Skin epidermis (tissue), 12 donors: Measurements from ENCODE around the gene ITPA.

Experiments
- H3K27ac ChIP-seq, 21 experiments: fragments of 200-600 bp; sonication (generic) in 11 of 21; one replicate each; pipeline ENCODE4 v1.5.0; 2020; ENCODE audit warnings: mild to moderate bottlenecking in 3 of 21, inconsistent platforms in 2 of 21, moderate library complexity in 2 of 21
- H3K4me3 ChIP-seq, 7 experiments: fragments of 200-600 bp; sonication (generic) in 2 of 7; one replicate each; pipeline ENCODE4 v1.5.0; 2020; ENCODE audit warnings: inconsistent platforms in 2 of 7, mild to moderate bottlenecking in 2 of 7, moderate library complexity in 1 of 7

Gene ITPA

DNA sequence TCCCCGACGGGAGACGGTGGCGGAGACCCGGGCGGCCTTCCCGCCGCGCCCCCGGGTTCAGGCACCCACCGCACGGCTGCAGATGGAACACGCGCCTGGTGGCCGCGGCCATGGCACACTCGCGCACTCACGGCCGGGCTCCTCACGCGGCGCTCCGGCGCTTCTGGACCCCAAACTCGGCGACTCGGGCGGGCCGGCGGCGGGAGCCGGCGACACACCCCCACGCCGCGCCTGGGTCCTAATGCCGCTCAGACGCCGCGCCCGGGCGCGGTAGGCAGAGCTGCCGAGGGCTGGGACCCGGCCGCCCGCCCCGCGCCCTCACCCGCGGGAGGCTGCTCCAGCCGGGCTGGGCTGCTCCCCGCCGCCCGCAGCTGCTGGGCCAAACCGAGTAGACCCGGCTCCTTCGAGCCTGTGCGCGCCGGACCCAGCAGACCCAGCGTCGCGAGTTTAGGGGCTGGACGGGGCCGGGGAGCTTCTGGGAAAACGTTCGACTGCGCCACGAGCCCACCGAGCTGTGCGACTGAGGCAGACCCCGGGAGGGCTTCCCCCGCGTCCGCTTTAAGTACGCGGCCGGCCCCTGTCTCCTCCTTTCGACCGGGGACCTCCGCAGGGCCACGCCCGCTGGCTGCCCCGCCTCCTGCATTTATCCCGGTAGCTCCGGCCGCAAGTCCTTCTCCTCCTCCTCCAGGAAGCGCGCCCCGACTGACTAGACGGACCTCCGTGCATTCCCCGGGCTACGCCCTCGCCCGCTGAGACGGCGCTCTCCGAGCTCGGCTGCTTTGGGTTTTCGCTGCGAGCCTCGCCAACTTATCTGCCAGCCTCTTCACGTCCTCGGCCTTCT, 29.9 kb downstream of the ITPA start, which contains the start of gene SLC4A11:
Gene SLC4A11, minus strand, starts transcription at position 165 of the 841 bp plus-strand sequence. Its CDS starts 53 bp downstream, at position 112.
- H3K4me3 ChIP-seq: peak within 1 kb of the TSS; percentile 57 to 90 (median 74)
- peak within 1 kb of the TSS in 15 of 21 experiments; percentile 0 to 71 (median 55) for H3K27ac ChIP-seq

DNA sequence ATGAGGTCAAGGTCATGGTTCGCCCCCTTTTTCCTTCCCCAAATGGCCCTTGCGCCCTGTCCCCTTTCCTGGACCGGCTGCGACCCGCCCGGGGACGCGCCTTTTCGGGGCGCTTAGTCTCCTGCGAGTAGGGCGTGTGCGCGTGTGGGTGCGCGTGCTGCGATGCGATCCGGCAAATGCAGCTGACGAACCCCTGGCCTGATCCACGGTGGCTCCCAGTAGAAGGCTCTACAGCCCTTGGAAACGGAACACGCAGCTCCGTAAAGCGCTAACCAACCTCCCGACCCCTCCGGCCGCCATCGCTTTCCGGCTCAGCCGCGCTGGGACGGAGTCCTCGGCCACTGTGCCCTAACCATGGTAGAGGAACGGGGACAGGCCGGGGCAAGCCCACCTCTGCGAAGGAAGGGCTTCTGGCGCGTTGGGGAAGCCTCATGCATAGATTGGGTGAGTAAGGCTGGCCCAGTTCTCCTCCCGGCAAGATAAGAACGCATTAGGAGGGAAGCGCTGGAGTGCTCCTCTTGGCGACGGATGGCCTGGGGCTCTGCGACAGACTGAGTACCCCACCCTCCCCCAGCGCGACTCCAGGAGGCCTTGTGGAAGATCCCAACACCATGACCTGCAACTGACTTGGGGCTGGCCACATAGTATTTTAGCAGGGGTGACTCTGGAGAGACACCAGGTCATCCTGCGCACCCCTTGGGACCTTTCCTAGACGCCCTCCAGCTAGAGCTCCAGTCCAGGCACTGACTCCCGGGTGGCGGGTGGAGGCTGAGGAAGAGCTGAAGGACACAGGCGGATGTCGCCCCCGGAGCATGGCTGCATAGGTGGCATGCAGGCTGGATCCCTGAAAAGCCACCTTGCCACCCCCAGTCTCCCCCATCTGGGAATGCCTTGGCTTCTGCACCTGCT, 30.8 kb downstream of the ITPA start:
- Histone ChIP-seq H3K4me3 (peak overlapping the region; percentile 57 to 90 (median 74)), H3K27ac (peak overlapping the region in 10 of 21 experiments; percentile 15 to 71 (median 56))

DNA sequence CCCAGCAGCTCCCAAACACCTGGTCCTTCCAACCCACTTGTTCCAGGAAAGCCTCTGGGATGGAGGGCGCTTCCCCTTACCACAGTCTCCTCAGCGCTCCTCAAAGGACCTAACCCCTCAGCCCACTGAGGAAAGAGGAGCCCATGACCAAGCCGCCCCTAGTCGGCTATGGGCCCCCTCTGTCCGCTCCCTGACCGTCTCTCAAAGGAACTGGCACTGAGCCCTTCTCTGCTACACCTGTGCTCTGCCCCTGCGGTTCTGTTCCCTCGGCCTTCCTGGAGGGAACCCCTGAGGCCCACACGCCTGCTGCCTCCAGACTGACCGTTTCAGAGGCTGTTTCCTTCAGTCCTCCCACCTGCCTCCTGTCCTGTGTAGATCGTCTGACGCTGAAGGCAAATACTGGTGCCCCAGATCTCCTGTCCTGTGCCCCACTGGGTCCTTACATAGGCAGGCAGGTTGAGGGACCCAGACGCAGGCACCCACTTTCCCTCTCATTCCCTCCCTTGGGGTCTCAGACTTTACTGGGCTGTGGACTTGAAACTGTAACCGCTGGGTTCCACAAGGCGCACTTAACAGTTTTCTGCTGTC, 31.6 kb downstream of the ITPA start:
- peak overlapping the region in 2 of 7 experiments; percentile 82 to 90 for H3K4me3 ChIP-seq
- no peak overlapping the region for H3K27ac ChIP-seq

DNA sequence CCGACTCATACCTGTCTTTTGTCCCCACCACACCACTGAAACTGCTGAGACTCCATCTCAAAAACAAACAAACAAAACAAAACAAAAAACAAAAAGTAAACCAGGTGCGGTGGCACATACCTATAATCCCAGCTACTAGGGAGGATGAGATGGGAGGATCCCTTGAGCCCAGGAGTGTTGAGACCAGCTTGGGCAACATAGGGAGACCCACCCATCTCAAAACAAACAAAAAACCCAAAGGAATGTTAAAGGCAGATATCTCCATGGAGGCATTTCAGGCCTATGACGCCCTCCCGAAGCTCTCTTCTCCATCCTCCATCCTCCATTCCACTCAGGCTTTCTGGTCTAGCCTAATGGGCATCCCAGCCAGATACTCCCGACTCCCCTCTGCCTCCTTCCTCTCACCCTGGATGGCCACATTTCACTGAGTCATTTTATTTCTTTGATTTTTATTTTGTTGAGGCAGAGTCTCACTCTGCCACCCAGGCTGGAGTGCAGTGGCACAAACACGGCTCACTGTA, 32.9 kb downstream of the ITPA start:
- H3K27ac ChIP-seq: no peak overlapping the region
- H3K4me3 ChIP-seq: no peak overlapping the region

DNA sequence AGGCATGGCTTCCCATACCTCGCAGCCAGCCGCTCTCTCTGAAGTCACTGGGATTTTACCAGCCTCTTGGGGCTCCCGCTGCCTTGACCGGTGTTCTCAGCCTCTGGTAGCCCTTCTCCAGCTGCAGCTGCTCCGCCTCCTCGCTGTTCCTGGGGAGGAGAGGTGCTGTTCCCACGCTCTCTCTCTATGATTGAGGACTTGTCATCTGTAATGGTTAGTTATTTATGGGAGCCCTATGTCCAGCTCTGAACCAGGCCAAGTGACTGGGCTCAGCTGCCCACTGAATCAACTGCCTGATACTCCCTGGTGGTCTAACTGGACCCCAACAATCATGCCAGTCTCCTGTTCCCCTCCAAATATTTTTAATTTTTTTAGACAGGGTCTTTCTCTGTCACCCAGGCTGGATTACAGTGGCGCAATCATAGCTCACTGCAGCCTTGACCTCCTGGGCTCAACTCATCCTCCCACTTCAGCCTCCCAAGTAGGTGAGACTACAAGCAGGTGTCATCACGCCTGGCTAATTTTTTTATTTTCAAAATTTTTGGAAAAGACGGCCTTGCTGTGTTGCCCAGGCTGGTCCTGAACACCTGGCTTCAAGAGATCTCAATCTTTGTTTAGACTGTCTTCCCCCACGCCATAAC, 34.5 kb downstream of the ITPA start:
- Histone ChIP-seq H3K4me3 (no peak overlapping the region), H3K27ac (no peak overlapping the region)

DNA sequence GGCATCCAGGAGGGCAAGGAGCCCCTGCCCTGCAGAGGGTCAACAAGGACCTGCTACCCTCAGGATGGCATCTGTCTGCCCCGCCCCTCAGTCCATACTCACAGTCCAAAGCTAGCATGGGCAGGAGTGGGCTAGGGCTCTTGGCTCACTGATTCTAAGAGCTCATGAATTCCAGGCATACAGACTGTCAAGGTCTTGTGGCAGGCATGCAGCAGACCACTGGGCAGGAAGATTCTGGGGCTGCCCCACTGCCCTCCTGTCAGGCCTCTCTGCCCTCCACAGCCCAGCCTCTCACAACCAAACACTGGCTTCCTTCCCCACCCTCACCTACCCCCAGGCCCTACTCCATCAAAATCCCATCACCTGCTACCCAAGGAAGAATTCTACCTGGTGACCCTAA, 35.3 kb downstream of the ITPA start:
- Histone ChIP-seq H3K27ac (no peak overlapping the region), H3K4me3 (no peak overlapping the region)

DNA sequence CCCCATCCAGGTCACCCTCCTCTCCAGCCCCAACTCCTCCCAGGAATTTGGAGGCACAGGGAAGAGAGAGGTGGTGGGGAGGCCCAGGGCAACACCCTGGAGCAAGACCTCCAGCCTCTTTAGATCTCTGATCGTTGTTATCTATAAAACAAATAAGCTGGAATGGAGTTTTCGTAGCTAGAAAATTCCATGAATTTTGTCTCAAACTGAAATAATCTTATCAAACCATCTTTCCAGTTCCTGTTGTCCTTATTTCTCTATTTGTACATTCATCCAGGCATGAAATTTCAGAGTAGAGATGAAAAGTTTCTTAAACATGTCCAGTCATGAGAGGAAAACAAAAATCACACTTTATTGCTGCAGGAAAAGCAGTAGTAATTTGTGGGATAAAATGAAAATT, 35.9 kb downstream of the ITPA start:
- H3K27ac ChIP-seq: no peak overlapping the region
- H3K4me3 ChIP-seq: no peak overlapping the region

DNA sequence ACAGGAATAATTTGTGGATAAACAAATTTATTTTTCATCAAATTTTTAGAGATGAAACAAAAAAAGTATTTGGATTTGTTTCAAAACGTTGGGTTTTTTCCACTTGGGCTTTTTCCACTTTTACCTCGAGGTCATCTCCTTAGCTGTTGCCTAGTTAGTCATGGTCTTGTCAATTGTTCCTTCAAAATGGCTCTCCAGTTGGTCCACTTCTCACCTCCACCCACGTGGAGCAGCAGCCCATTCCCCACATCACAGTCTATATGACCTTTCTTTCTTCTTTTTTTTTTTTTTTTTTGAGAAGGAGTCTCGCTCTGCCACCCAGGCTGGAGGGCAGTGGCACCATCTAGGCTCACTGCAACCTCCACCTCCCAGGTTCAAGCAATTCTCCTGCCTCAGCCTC, 36.4 kb downstream of the ITPA start:
- no peak overlapping the region for H3K27ac ChIP-seq
- H3K4me3 ChIP-seq: no peak overlapping the region

DNA sequence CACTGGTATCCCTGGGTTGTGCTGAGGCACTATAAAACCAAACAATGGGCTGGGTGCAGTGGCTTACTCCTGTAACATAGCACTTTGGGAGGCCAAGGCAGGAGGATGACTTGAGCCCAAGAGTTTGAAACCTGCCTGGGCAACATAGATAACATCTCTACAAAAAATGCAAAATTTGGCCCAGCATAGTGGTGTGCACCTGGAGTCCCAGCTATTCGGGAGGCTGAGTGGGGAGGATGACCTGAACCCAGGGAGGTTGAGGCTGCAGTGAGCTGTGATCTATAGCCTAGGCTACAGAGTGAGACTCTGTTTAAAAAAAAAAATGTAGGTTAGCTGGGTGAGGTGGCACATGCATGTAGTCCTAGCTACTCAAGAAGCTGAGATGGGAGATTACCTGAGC, 37.4 kb downstream of the ITPA start:
- no peak overlapping the region for H3K27ac ChIP-seq
- H3K4me3 ChIP-seq: no peak overlapping the region

DNA sequence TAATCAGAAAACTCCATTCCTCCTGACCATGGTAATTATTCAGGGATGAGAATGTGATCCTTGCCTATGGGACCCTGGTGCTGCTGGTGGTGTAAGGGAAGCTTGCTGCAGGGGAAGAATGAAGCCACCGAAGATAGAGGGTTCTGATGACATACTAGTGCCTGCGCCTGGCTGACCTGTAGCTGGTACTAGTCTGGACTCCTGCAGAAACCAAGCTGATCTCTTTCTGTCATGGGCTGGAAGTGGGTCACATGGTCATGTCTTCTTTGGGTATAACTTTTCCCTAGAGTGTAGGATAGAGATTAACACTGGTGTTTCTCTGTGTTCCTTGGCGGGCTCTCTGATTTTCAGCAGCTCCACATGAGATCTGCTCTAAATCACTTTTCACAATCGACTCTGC, 38.3 kb downstream of the ITPA start:
- Histone ChIP-seq H3K4me3 (no peak overlapping the region), H3K27ac (no peak overlapping the region)

DNA sequence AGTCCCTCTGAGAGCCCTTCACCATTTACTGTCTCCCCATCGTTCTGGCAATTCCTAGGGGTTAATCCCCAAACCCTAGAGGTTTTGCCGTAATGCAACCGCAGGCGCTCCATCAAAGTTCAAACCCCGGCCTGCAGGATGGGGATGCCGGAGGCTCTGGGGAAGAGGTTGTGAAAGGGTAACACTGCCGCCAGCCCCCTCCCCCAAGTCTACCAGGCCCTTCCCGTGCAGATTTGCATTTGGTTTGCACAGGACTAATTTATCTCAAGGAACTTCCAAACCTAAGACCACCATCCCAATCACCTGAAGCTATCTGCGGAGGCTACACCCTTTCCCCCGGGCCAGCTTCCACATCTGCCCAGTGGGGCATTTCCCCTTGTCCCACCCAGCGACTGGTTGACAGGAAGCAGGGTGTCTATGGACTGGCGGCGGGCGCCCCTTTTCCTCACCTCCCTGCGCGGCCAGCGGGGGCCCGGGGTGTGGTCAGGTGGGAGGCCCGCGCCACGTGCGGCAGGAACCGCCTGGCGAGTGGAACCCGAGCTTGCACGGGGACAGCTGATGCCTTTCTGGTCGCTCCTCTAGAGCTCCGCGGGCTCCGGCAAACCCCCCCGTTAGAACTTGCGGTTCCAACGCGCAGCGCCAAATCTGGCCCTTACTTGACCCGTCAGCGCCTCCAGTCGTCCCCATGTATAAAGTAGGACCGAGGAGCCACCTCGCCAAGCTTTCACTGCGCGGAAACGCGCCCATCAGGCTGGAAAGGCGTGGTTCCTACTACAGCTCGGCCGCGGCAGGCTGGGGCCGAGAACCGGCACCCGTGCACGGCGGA, 39.1 kb downstream of the ITPA start:
- Histone ChIP-seq H3K27ac (no peak overlapping the region), H3K4me3 (peak overlapping the region in 5 of 7 experiments; percentile 3 to 20 (median 16))

DNA sequence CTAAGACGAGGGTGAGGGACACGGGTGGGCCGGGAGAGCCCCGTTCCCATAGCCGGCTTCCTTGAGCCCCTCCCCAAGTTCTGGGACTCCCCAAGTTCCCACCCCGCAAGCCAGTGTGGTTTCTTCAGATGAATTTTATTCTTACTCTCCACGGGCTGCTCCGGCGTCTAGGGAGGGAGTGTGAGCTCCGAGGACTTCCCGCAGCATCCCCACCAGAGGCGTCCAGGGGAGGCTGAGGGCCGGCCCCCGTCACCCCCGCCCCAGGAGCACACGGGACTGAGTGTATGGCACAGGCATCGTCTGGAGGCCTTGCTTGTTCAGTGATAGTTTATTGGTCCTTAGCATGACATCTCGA, 39.7 kb downstream of the ITPA start:
- H3K4me3 ChIP-seq: peak overlapping the region in 4 of 7 experiments; percentile 8 to 20 (median 16)
- no peak overlapping the region for H3K27ac ChIP-seq

DNA sequence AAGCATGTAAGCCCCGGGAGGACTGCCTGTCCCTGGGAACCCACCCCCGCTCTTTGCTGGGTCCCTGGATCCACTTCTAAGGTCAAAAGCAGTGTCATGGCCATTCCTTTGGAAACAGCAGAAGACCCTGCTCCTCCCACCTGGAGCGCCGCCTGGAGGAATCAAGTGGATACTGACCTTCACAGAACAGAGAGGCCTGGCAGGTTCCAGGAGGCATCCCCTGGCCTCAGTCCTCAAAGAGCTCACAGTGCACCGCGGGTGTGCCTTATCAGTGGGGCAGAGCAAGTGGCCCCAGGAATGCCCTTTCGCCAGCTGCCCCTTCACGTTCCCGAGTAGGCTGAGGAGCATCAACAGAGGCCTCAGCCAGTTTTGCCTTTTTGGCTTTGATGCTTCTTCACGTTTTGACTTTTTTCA, 40.8 kb downstream of the ITPA start:
- no peak overlapping the region for H3K4me3 ChIP-seq
- no peak overlapping the region for H3K27ac ChIP-seq

DNA sequence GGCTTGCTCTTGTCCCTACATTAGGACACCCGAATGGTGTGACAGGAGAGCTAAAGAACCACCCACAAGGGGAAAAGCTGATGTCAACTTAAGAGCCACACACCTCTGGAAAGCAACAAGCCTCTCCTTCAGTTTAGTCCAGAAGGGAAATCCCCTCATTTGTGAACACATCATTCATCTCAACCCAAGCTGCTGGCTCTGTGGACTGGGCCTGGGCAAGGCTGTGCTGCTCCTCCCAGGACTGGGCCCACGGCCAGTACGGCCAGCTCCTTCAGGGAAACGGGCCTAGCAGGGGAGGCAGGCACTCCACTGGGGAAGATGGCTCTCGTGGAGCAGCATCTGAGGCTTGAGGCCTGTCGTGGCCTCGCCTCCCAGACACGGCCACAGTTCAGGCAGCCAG, 42.5 kb downstream of the ITPA start:
- H3K4me3 ChIP-seq: no peak overlapping the region
- no peak overlapping the region for H3K27ac ChIP-seq

DNA sequence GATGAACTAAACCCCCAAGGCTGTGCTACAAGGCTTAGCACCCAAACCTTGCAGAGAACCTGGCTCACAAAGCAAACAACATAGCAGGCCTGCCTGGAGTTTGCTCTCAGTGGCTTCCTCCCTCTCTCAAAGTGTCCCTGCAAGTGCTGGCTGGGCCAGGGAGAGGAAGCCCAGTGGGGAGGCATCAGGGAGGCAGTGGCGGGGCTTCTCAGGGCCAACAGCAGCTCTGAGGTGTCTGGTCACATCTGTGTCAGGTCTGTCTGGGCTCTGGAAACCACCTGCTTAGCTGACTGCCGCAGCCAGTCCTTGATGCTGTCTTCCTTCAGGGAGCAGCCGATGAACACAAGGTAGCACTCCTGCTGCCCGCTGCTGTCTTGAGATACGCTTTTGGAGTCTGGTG, 46.4 kb downstream of the ITPA start:
- Histone ChIP-seq H3K27ac (no peak overlapping the region), H3K4me3 (no peak overlapping the region)

DNA sequence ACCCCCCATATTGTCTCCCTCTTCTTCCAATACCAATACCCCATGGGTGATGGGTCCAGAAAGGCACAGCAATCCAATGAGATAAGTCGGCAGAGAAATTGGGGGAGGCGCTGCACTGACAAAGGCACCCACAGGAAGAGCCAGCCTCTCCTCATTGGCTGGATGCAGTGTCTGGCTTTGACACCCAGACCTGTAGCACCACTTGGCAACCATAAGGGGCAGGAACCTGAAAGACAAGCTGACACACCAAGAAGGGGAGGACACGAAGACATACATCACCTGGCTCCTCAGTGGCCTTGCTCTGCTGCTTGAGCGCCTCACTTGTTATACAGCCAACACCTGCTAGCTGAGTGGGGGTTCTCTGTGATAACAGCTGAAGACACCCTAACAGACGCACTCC, 49.1 kb downstream of the ITPA start:
- Histone ChIP-seq H3K4me3 (no peak overlapping the region), H3K27ac (peak overlapping the region in 2 of 21 experiments; percentile 7 to 17)

DNA sequence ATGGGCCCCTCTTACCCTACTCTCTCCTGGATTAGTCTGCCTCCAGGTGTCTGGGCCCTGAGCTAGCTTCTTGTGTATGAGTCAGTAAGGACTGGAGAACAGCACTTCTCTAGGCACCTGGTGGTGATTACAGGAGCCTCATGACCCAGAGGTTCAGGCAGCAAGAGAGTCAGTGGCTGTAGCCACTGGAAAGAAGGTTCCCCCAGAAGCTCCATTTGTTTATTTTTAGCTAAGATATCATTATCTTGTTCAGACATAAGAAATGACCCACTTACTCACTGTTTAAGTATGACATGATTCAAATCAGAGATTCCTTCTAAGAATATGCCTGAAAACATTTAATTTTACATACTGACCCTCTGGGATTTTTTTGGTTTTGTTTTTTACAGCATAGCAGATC, 53.3 kb downstream of the ITPA start:
- no peak overlapping the region for H3K4me3 ChIP-seq
- no peak overlapping the region for H3K27ac ChIP-seq

DNA sequence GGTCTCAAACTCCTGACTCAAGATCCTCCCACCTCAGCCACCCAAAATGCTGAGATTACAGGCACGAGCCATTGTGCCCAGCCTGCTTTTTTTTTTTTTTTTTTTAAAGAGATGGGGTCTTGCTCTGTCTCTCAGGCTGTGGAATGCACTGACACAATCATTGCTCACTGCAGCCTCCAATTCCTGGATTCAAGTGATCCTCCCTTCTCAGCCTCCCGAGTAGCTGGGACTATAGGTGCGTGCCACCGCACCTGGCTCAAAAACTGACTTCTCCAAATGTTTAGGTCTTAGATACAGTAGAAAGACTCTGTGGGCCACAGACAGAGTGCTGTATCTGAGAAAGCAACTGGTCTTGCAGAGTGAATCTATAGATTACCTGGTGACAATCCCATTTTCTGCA, 60.8 kb downstream of the ITPA start:
- no peak overlapping the region for H3K4me3 ChIP-seq
- H3K27ac ChIP-seq: no peak overlapping the region

DNA sequence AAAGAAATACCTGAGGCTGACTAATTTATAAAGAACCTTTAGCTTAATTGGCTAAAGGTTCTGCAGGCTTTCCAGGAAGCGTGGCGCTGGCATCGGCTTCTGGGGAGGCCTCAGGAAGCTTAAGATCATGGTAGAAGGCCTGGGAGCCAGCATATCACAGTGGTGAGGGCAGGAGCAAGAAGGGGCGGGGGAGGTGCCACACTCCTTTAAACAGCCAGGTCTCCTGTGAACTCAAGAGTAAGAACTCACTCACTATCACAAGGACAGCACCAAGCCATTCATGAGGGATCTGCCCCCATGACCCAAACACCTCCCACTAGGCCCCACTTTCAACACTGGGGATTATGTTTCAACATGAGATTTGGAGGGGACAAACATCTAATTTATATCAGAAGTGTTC, 64.1 kb downstream of the ITPA start:
- no peak overlapping the region for H3K4me3 ChIP-seq
- H3K27ac ChIP-seq: no peak overlapping the region
